Osteocyte (in vitro differentiated cells): ENCODE data around the gene IQSEC2. TPM values are rescaled to one million over a fixed set of nuclear protein-coding genes. Genes with fewer than 3 reads are reported as not detected.
A peak's percentile ranks its signal among the peaks of the same experiment; 100 is the strongest.

Experiments used
- DNase-seq: peaks from one replicate; pipeline ENCODE4 v3.0.0; 2021; ENCODE audit warnings: mixed read lengths; ENCODE audit not compliant: unreplicated experiment; ENCODE audit errors: extremely low spot score
- H3K27ac Mint-ChIP-seq: one replicate; pipeline ENCODE4 v1.8.0; 2021; ENCODE audit warnings: mild to moderate bottlenecking, mixed read lengths; ENCODE audit not compliant: unreplicated experiment
- H3K27me3 Mint-ChIP-seq: one replicate; pipeline ENCODE4 v1.8.0; 2021; ENCODE audit warnings: mixed read lengths; ENCODE audit not compliant: unreplicated experiment
- H3K36me3 Mint-ChIP-seq: one replicate; pipeline ENCODE4 v1.8.0; 2021; ENCODE audit warnings: mixed read lengths; ENCODE audit not compliant: unreplicated experiment
- H3K4me1 Mint-ChIP-seq: one replicate; pipeline ENCODE4 v1.8.0; 2021; ENCODE audit warnings: mixed read lengths; ENCODE audit not compliant: unreplicated experiment
- H3K4me3 Mint-ChIP-seq: one replicate; pipeline ENCODE4 v1.8.0; 2021; ENCODE audit warnings: mild to moderate bottlenecking, moderate library complexity, mixed read lengths; ENCODE audit not compliant: unreplicated experiment
- H3K9me3 Mint-ChIP-seq: one replicate; pipeline ENCODE4 v1.8.0; 2021; ENCODE audit warnings: mixed read lengths; ENCODE audit not compliant: unreplicated experiment
- total RNA-seq: library from RNA; stranded (reverse); gene quantifications from 2 replicates; pipeline ENCODE4 v1.2.1, GENCODE V29; 2021
- TF ChIP-seq, protein P1 (sequence below): fragments of 200-600 bp; sonication (generic); IDR thresholded peaks from 2 replicates; pipeline ENCODE4 v1.5.0; 2021; ENCODE audit warnings: antibody characterized with exemption, mild to moderate bottlenecking, moderate library complexity

IQSEC2 gene
- total RNA-seq, 1 donor from 2014 or later, result 8.8 TPM

DNA sequence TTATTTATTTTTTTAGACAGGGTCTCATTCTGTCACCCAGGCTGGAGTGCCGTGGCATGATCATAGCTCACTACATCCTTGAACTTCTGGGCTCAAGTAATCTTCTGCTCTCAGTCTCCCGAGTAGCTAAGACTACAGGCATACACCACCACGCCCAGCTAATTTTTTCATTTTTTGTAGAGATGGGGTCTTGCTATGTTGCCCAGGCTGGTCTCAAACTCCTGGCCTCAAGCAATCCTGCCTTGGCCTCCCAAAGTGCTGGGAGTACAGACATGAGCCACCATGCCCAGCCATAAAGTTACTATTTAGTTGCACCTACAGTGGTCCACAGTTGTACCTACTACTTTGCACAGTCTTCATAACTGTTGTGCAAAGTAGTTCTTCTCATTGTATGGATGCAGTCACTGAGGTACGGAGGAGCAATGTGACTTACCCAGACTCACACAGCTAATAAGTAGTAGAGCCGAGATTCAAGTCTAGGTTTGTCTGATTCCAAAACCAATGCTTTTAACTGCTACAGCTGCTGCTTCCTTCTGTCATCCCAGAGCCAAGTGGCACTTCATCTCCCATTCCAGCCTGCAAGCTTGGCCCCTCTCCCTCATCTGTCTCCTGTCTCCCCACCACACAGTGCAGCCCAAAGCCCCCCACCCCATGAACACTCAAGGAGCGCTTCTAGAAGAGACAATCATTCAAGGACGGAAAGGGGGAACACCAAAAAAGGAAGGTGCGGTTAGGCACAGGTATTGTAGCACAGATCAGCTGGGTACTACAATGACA is 24.0 kb upstream of the IQSEC2 start:
- Mint-ChIP-seq H3K27ac (no peak overlapping the region), H3K36me3 (no peaks in the 10 kb centered on the region), H3K4me3 (no peak overlapping the region), H3K4me1 (peaks cover 6% of the 10 kb centered on the region), H3K9me3 (no peaks in the 10 kb centered on the region), H3K27me3 (no peaks in the 10 kb centered on the region)
- DNase-seq, result no peak
- TF ChIP-seq, protein P1, sequence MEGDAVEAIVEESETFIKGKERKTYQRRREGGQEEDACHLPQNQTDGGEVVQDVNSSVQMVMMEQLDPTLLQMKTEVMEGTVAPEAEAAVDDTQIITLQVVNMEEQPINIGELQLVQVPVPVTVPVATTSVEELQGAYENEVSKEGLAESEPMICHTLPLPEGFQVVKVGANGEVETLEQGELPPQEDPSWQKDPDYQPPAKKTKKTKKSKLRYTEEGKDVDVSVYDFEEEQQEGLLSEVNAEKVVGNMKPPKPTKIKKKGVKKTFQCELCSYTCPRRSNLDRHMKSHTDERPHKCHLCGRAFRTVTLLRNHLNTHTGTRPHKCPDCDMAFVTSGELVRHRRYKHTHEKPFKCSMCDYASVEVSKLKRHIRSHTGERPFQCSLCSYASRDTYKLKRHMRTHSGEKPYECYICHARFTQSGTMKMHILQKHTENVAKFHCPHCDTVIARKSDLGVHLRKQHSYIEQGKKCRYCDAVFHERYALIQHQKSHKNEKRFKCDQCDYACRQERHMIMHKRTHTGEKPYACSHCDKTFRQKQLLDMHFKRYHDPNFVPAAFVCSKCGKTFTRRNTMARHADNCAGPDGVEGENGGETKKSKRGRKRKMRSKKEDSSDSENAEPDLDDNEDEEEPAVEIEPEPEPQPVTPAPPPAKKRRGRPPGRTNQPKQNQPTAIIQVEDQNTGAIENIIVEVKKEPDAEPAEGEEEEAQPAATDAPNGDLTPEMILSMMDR, result no peak

DNA sequence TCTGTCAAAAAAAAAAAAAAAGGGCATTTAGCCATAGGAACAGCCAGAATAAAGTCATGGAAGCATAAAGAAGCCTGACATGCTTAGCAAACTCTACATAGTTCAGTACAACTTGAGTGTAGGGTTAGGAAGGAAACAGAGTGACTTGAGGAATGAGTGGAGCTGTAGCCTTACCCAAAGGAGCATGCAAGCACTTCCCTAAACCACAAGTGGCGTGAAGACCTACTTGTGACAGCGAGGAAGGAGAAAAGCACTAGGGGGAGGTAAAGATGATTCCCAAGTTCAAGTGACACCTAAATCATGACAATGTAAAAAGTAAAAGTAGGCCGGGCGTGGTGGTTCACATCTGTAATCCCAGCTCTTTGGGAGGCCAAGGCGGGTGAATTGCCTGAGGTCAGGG is 21.8 kb upstream of the IQSEC2 start:
- no peaks in the 10 kb centered on the region for H3K9me3 Mint-ChIP-seq
- H3K27me3 Mint-ChIP-seq, result no peaks in the 10 kb centered on the region
- H3K27ac Mint-ChIP-seq, result no peak overlapping the region
- no peak overlapping the region for H3K4me3 Mint-ChIP-seq
- peaks cover 6% of the 10 kb centered on the region for H3K4me1 Mint-ChIP-seq
- DNase-seq, result no peak
- TF ChIP-seq, protein P1, result no peak
- H3K36me3 Mint-ChIP-seq, result no peaks in the 10 kb centered on the region

DNA sequence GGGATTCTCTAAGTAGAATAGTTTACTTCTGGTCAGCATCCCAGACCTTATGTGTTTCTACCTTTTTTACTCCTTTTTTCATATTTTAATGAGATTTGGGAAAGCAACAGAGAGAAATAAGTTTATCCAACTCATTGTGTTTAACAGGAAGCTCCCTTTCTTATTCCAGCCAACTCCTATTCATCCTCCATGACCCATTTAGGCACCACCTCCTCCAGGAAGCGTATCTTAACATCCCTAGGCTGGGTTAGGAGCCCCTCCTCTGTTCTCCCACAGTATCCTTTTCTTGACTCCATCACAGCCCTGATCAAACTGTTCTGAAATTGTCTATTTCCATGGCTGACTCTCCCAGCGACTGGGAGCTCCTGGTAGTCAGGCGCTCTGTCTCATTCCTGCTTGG is 18.8 kb upstream of the IQSEC2 start:
- TF ChIP-seq, protein P1, result no peak
- no peaks in the 10 kb centered on the region for H3K36me3 Mint-ChIP-seq
- DNase-seq, result no peak
- no peaks in the 10 kb centered on the region for H3K4me1 Mint-ChIP-seq
- no peak overlapping the region for H3K4me3 Mint-ChIP-seq
- no peak overlapping the region for H3K27ac Mint-ChIP-seq
- H3K9me3 Mint-ChIP-seq, result no peaks in the 10 kb centered on the region
- H3K27me3 Mint-ChIP-seq, result no peaks in the 10 kb centered on the region

DNA sequence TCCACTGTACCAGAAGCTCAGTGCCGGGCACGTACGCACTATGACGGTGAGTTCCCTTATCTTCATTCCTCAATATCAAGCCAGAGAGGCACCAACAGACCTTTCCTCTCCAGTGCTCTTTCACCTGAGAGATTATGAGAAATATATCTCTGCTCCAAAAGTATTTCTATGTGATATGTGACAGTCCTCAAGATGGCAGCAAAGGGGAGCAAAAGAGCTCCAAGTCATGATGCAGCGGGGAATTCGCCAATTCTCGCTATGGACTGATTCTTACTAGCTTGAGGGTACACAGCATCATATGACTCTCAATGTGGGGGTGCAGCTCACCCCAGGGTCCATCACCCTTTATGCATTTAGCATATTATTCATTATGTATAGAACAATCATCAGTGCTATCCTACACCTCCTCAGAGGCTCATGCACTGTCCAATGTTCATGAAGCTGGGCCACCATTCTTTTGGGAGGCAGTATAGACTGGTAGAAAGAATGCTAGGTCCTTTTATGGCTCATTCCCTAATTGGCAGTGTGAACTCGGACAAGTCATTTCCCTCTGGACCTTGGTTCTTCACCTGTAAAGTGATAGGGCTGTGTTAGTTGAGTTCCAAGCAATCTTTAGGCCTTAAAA is 12.8 kb upstream of the IQSEC2 start:
- Mint-ChIP-seq H3K4me1 (no peaks in the 10 kb centered on the region), H3K4me3 (no peak overlapping the region), H3K27me3 (no peaks in the 10 kb centered on the region), H3K36me3 (no peaks in the 10 kb centered on the region), H3K27ac (no peak overlapping the region), H3K9me3 (no peaks in the 10 kb centered on the region)
- no peak for DNase-seq
- TF ChIP-seq, protein P1, result peak; percentile 37

DNA sequence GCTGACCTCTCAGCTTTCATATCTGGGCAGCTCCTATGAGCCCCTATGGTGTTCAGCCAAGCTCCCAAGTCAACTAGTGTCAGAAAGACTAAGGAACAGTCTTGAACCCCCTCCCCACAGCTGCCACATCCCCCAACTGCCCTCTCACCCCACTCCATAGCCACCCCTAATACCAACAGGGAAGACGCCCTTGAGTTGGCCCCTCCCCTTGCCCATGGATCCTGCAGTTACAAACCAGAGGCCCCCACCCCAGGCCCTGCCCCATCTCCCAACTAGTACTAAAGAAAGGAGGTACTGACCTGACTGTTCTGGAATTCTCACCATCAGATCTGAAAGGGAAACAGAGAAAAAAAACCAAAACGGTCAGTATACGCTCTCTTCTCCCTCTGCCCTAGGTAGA is 10.2 kb upstream of the IQSEC2 start:
- no peaks in the 10 kb centered on the region for H3K27me3 Mint-ChIP-seq
- no peak overlapping the region for H3K4me3 Mint-ChIP-seq
- H3K27ac Mint-ChIP-seq, result no peak overlapping the region
- H3K36me3 Mint-ChIP-seq, result no peaks in the 10 kb centered on the region
- no peak for DNase-seq
- H3K9me3 Mint-ChIP-seq, result no peaks in the 10 kb centered on the region
- TF ChIP-seq, protein P1, result no peak
- peaks cover 16% of the 10 kb centered on the region for H3K4me1 Mint-ChIP-seq
